Midbrain (tissue), 1 donor: ENCODE data around the gene RAB43.
A peak's percentile ranks its signal among the peaks of the same experiment; 100 is the strongest.
"Not testable (repeated sequence)": the region's sequence is repeated elsewhere in the genome, so short reads cannot be mapped to it uniquely, and the experiment has no call there.

Source experiments
- DNase-seq: peaks from one replicate; lab custom pipeline; 2025; lab: John Stamatoyannopoulos, UW

RAB43 gene

DNA sequence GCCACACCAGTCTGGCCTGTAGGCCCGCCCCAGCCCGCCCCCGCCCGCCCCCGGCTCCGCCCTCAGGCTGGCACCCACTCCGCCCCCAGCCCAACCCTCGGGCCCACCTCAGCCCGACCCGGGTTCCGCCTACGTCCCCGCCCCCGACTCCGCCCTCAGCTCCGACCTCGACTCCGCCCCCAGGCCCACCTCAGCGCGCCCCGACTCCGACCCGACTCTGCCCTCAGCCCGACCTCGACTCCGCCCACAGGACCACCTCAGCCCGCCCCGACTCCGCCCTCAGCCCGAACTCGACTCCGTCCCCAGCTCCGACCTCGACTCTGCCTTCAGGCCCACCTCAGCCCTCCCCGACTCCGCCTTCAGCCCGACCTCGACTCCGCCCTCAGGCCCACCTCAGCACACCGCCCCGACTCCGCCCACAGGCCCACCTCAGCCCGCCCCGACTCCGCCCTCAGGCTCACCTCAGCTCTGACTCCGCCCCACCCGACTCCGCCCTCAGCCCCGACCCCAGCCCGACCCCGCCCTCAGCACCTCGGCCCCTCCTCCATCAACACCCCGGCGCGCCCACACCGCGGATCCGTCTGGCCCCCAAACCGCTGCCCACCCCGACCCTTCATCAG, at the start of gene RAB43:
RAB43 (minus strand) TSS at position 13 of the 620 bp plus-strand sequence. CDS start 315 bp downstream, outside the sequence.
- DNase-seq = peak; percentile 78

DNA sequence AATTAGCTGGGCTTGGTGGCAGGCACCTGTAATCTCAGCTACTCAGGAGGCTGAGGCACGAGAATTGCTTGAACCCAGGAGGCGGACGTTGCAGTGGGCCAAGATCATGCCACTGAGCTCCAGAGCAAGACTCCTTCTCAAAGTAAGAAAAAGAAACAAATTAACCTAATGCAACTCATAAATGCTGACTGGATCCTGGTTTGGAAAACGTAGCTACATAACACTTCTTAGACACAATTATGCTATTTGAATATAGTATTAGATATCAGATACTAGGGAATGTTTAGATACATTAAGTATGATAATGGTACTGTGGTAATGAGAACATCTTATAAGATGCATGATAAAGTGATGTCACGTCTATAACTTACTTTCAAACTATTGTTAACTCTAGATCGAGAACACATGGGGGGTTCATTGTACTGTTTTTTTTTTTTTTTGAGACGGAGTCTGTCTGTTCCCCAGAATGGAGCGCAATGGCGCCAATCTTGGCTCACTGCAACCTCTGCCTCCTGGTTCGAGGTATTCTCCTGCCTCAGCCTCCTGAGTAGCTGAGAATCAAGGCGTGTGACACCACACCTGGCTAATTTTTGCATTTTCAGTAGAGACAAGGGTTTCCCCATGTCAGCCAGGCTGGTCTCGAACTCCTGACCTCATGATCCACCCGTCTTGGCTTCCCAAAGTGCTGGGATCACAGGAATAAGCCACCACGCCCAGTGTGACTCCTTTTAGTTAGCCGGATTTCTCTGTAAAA, 45.2 kb upstream of the RAB43 start:
- DNase-seq = no peak

DNA sequence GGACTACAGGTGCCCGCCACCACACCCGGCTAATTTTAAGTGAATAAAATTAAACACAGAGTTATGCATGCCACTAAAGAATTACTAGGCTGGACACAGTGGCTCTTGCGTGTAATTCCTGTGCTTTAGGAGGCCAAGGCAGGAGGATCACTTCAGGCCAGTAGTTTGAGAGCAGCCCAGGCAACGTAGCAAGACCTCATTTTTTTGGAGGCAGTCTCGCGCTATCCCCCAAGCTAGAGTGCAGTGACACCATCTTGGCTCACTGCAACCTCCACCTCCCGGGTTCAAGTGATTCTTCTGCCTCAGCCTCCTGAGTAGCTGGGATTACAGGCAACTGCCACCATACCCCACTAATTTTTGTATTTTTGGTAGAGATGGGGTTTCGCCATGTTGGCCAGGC, 44.0 kb upstream of the RAB43 start:
- DNase-seq = not testable (repeated sequence)

DNA sequence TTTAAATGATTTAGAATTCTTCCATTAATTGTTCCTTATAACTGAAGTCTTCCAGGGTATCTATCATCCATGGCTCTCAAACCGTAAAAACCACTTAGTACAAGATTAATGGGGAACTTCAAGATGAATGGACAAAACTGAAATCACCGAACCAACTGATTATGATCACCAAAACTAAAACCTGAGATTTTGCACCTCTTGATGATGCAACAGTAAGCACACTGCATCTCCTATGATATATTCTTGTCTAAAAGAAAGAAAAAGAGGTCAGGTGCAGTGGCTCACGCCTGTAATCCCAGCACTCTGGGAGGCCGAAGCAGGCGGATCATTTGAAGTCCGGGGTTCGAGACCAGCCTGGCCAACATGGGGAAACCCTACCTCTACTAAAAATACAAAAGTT, 42.9 kb upstream of the RAB43 start:
- no peak for DNase-seq

DNA sequence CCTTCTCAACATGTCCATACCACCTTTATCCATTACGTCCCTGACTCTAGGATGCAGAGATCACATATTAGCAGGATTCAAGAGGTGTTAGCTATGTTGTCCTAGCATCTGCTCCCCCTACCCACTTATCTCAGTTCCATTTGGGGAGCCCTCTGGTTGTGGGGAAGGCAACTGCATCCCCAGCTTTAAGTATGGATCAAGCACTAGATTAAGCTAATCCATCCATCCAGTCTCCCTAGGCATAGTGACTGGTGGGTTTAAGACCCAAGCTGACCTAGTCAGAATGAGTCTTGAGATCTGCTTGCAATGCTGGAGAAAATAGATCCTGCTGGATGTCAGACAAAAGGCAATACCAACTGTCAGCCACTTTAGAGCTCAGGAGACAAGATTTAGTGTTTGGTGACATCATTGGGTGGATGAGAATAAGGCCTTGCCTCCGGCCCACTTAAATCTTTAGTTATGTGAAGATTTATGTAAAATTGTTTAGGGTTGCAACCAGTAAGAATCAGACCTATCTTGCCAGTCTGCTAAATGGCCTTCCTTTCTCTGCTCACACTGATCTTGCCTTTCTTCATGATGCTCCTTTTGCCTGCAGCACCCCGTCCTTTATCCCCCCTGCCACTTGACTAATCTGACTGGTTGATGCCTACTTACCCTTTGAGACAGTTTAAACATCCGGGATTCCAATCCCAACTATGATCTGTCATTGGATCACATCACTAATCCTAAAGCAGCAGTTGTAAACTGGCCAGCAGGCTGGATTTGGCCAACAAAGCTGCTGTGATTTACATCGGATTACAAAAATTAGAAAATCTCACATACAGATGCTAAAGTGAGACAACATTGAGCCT, 41.4 kb upstream of the RAB43 start:
- no peak for DNase-seq

DNA sequence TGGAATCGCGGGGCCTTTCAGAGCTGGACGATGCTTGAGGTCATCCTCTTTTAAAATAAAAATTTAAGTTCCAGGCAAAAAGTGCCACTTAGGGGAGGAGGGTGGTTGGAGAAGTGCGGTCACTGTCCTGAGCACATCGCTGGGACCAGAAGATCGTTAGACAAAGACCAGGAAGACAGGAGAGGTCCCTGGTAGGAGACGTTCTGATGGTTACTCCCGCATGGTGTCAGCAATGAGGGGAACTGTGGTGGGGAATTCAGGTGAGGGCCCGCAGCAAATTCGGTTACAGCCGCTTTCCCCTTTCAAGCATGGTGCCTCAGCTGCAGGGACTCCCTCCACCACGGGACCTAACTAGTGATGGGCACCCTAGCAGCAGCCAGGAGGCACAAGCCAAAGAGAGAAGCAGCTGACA, 40.3 kb upstream of the RAB43 start:
- DNase-seq = no peak

DNA sequence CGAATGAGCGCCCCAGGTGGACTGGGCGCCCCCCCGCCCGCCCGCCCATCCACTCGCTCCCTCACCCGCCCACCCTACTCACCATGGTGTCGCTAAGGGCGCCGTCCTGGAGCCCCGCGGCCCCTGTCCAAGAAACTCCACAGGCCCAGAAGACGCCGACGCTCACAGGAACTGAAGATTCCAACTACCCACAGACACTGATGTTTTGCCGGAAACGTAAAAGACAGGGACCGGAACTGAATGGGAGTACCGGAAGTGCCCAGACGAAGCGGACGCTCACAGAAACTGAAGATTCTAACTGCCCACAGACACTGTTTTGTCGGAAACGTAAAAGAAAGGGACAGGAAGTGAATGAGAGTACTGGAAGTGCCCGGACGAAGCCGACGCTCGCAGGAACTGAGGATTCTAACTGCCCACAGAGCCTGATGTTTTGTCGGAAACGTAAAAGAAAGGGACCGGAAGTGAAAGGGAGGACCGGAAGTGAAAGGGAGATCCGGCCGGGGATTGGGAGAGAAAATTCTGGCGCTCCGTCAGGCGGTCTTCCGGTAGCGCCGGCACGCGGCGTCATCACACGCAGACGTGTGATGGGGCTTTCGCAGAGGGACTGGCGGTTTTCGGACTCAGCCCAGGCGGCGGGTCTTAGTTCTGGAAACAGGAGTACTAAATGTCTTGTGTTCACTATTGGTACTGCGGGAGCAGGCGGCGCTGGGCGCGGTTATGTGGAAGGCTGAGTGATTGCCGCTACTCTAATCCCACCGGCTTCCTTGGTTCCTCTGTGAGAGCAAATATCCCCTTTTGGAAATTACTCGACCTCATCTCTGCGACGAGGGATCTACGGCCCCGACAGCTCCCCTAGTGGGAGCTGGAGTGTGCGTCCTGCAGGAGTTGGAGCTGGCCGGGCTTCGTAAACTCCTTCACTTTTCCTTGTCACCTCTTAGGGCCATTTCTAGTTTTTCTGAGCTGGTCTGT, 39.6 kb upstream of the RAB43 start, which contains the start of gene ISY1:
ISY1 (minus strand) TSS at position 173 of the 969 bp plus-strand sequence; CDS start at position 85, 88 bp downstream.
- peak; percentile 96 for DNase-seq

DNA sequence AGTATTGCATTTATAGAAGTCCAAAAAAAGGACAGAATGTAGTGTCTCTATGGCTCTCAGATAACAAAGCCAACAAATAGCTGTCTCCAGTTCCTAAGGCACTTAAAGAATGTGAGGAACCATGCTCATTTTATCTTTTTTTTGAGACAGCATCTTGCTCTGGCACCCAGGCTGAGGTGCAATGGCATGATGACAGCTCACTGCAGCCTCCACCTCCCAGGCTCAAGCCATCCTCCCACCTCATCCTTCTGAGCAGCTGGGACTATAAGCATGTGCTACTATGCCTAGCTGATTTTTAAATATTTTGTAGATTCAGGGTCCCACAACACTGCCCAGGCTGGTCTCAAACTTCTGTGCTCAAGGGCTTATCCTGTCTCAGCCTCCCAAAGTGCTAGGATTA, 23.2 kb upstream of the RAB43 start:
- no peak for DNase-seq

DNA sequence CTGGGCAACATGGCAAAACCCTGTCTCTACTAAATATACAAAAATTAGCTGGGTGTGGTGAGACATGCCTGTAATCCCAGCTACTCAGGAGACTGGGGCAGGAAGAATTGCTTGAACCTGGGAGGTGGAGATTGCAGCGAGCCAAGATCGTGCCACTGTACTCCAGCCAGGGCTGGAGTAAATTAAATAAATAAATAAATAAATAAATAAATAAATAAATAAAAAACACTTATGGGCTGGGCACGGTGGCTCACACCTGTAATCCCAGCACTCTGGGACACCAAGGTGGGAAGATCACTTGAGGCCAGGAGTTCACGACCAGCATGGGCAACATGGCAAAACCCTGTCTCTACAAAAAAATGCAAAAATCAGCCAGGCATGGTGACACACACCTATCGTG, 19.4 kb upstream of the RAB43 start:
- not testable (repeated sequence) for DNase-seq

DNA sequence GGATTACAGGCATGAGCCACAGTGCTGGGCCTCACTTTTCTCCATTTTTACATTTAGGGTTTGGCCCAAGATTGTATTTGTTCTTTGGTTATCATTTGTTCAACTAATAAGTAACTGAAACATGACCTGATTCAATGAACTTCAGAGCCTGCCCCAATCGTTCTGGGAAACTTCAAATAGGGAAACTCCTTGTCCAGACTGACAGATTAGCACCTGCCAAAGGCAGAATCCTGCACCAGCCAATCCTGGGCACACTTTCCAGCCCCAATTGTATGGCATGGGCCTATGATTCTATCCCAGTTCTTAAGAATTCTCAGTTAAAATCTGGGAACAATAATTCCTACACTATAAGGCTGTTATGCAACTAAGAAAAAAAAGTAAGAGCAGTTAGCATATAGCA, 18.3 kb upstream of the RAB43 start:
- no peak for DNase-seq

DNA sequence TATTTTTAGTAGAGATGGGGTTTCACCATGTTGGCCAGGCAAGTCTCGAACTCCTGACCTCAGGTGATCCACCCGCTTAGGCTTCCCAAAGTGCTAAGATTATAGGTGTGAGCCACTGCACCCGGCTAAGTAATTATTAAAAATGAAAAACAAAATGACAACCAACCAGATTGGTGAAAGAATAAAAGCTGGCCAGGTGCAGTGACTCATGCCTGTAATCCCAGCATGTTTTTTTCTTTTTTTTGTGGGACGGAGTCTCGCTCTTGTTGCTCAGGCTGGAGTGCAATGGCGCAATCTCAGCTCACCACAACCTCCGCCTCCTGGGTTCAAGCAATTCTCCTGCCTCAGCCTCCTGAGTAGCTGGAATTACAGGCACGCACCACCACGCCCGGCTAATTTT, 14.7 kb upstream of the RAB43 start:
- DNase-seq = not testable (repeated sequence)

DNA sequence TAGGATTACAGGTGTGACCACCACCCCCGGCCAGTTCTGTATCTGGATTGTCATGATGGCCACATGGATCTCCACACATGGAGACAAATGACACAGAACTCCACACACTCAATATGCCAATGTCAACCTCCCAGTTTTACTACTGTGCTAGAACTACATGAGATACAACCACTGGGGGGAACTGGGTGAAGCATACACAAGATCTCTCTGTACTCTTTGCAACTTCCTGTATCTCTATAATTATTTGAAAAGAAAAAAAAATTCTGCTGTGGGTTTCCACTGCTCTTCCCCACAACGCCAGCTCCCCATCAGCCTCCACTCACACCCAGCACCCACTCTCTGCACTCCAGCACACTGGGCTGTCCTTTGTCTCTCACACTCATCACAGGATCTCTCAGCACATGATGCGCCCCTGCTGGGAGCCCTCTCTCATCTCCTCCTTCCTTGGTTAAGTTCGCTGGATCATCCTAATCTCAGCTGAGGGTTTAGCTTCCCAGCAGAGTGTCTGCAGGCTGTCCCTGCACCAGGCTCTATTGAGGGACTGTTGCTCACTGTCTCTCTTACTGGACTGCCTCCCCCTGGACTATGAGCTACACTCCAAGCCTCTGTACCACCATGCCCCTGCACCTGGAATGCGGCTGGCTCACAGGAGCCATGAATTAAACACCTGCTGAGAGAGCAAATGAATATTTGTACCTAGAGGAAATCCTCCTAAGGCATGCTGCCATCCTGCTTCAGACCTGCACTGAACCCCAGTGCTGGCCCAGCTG, 10.7 kb upstream of the RAB43 start:
- DNase-seq = no peak

DNA sequence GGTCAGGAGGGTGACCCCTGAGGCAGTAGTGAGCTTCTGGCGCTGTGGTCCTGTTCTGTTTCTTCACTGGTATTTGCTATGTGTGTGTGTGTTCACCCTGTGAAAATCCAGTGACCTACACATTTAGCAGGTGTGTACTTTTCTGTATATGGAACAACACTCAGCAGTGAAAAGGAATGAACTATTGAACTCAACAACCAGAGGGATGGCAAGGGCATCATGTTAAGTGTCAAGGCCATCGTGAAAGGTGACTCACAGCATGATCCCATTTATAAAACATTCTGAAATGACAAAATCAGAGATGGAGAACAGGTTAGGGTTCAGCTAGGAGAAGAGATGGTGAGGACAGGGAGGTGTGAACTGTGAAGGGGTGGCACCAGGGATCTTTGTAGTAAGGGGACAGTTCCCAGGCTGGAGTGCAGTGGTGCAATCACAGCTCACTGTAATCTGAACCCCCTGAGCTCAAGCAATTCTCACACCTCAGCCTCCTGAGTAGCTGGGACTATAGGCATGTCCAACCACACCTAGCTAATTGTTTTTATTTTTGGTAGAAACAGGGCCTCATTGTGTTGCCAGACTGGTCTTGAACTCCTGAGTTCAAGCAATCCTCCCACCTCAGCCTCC, 10.0 kb upstream of the RAB43 start:
- DNase-seq = no peak

DNA sequence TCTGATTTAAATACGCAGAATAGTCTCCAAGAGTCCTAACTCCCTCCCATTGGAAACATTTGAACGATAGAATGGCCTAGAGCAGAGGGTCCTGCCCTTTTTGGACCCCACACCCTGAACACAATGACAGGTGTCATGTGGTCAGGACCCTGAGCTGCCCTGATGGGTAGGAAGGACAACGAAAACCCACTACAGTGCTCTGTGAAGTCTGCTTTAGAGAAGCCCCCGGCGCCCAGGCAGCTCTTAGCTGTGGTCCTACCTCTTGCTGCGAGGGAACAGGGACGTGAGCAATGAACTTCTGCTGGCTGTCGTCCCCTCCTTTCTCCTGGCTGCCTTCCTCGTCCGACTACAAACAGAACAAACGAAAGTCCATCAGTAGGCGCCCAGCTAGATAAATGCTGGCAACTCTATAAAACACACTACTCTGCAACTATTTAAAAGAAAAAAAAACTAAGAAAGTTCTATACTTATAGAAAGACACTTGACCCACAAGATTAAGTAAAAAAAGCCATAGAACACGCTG, 8.7 kb upstream of the RAB43 start:
- DNase-seq = no peak

DNA sequence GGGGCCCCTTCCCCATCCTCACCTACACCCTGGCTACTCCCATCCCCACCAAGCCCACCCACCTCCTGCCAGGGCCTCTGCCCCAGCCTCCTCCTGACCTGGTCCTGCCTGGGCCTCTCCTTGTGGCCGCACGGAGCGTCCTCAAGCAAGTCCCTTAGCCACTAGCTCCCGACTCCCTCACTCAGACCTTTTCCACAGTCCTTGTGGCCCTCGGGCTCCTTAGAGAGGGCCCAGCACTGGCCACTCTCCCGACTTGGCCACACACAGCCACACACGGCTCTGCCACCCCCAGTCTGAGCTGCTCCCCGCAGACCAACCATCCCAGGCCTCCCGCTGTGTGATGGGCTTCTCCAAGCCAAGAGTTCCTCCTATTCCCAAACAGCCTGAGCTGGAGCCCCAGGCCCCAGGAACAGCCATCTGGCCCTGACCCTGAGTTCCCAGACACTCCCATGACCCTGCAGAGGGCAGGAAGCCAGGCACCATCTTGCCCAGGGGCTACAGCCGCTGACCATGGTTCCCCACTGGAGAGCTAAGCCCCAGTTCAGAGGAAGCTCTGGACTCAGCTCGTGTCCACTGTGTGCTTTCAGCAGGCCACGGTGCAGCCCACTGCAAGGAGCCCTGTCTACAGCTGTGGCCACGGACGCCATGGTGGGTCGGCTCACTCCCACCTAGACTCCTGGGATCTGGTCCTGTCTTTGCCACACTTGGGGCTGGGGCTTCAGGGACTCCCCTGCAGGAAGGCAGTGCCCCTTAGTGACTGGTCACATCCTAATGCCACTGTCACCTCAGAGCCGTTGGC, 7.0 kb upstream of the RAB43 start:
- DNase-seq = no peak

DNA sequence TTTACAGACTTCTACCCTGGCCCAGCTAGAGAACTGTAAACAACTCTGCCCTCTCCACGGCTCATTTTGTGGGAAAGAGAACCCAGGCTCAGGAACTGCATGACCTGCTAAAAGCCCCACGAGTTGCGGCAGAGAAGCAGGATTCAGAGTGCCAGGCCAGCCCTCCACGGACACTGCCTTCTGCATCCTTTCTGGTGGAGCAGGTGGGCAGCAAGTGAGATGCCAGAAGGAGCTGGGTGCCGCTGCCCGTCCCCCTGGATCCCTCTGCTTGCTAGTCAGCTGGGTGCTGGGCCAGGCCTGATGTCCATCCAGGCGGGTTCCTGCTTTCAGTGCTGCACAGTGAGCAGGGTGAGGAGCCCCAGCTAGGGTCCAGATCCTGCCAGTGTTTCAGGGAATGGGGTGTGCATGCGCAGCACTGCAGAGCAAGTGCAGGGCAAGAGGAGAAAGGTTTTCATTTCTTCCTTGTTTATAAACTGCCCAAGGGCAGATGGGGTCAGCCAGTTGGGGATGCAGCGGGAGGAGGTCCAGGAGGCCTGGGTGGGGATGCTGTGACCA, 5.2 kb upstream of the RAB43 start:
- DNase-seq = no peak

DNA sequence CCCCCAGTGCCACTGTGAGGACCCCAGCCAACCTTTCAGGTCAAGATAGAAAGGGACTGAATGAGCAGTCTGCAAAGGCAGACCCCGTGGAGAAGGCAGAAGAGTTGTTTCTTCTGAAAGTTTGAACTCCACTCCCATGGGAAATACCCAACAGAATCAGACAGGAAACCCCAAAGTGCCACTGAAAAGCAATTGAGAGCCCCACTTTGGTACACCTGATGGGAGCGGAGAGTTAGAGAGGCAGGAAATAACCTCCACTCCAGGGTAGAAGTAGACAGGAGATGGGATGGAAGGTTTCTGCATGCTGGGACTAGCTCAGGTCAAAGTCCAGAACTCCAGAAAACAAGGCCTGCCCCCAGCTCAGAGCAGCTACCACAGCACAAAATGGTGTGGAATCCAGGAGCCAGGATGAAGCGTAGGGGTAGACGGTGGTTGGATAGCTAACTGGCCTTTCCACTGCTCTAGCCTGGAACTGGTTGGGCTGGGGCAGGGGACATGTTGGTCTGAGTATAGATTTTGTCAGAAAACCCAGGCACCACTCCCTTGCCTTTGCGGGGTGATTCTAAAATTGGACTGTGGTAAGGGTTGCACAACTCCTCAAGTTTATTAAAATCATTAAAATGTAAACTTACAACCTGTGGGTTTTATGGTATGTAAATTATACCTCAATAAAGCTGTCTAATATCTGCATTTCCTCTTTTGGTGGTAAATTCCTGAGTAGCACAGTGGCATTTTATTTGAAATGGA, 1.9 kb upstream of the RAB43 start:
- no peak for DNase-seq

DNA sequence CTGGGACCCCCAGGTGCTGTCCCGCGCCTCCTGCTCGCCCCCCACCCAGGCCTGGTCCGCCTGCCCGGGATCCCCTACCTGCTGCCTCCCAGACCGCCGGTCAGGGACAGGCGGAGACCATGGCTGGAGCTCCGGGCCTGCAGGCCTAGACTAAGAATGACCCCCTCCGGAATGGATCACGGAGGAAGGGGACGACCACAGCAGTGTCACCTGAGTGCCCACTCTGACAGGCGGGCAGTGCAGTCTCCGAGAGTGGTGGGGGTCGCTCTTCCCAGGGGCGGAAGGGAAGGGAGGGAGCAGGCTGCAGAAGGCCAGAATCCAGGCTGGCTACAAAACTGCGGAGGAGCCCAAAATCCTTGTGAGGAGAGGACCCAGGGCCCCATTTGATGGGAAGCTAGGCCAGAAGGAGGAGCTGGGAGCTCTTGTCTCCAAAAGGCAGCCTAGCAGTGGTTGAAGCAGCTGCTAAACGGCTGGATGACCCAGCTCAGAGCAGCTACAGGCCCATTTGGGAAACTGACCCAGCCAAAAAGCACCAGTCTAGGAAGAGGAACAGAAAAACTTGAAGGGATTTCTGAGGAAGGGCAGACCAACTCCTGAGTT, 908 bp upstream of the RAB43 start:
- DNase-seq = no peak
